MV-4-11 (cell line): ENCODE measurements around the gene ACP1.

Experiments
- DNase-seq: peaks from one replicate; lab custom pipeline; 2025; lab: John Stamatoyannopoulos, UW

ACP1 gene

GRCh38 chr2:280650-281110 is 15.9 kb downstream of the ACP1 start:
- no peak for DNase-seq

DNA sequence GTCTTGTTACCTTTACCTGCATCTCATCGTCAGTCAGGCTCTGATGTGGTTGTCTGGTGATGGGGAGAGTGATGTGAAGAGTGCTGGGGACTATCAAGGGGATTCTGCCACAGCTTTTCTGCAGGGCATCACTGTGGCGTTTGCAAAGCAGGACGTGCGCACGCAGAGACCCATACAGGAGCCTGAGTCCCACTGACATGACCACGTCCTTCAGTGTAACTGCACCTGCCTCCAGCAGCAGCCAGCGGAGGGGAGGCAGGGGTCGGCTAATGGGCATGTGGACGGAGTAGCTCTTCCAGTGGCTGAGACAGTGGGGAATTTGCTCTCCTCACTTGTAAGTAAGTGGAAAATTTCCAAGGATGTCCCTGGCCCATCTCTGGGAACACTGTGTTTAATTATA is 16.6 kb downstream of the ACP1 start:
- DNase-seq: no peak

GRCh38 chr2:282371-283263 is 17.9 kb downstream of the ACP1 start:
- DNase-seq: no peak

DNA sequence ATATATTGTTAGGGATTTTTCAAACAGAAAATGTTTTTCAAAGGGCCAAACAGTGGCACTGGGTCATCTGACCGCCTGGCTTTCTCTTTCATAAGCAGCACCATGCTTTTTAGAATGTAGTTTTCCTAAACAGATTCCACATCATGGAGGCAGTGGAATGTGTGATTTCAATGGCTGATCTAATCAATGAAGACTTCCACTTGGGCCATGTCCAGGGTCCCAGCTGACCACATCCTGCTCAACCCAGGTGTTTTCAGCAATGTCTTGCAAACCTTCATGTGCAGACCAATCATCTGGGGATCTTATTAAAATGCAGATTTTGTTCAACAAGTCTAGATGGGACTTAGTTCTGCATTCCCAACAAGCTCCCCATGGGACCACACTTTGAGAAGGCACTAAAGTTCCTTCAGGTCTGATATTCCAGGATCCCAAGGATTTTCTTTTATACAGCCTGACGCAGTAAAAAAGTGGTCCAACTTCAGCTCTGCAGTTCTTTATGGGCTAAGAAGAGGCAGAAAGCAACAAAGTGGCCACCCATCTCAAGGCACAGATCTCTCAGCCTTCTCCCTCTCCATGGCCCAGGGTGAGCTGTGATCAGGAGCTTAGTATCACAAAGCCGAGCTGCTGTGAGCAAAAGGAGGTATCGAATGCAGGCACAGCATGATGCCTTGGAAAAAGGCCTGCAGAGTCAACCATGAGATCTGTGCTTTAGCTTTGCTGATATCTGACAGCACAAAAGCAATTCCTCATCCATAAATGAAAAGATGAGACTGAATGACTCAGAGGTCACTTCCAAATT is 19.4 kb downstream of the ACP1 start:
- no peak for DNase-seq

- no peak for DNase-seq
Observed at GRCh38 chr2:284896-285492, 20.2 kb downstream of the ACP1 start.

DNA sequence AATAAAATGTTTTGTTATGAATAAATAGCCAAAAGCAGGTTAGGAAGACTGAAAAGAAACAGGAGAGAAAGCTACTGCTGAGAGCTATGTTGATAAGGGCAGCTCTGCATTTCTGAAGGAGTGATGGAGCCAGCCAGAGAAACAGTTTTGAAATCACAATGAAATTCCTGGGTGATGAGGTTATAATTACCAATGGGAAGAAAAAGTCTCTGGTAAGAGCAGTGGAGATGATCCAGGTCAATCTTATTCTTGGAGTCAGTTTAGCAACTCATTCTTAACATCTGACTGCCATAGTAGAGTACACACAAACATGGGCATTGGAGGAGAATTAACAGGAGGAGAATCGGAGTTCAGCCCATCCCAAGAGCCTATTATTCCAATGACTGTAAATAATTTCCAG is 20.8 kb downstream of the ACP1 start:
- DNase-seq: no peak

GRCh38 chr2:286035-286434 is 21.3 kb downstream of the ACP1 start:
- no peak for DNase-seq

DNA sequence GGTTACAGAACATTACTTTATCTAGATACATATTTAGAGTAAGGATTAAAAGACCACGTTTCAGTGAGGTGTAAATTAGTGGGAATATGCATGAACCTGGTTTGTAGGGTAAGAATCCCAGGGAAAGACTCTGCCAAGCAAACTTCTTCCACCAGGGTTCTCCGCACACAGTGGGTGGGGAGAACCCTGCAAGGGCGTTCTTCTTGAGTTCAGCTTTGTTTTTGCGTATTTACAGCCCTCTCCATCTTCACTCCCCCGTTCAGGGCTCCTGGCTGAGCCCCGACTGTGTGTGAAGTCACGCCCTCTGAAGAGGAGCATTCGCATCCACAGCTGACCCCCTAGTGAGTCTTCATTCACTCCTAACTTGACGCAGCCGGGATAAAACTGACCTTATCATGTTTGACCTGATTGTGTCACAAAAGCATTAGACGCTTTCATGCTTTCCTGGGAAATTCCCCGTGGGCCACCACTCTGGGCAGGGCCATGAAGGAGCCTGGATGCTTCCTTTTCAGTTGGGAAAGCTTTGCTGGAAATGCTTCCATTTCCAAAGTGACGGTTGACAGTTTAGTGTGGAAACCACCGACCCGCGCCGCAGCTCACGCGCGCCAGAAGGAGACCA is 22.1 kb downstream of the ACP1 start:
- no peak for DNase-seq

DNA sequence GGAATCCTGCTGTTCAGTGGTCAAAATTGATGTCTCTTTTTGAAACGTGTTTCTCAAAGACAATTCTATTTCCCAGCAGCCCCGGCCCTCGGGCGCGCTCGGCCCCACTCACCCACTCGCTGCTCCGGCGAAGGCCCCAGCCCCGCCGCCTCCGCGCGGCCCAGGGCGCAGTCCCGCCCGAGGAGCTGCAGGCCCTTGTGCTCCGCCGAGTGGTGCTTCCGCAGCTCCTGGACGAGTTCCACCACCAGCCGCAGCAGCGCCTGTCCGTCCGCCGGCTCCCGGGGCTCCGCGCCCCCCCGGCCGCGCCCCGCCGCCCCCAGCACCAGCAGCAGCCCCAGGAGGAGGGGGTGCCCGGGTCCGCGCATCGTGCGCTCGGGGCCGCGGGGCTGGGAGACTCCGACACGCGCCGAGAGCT is 22.7 kb downstream of the ACP1 start:
- no peak for DNase-seq

GRCh38 chr2:287911-288757 is 23.4 kb downstream of the ACP1 start, which contains the start of gene ALKAL2:
ALKAL2 (minus strand) TSS chr2:288091; CDS start chr2:287835, 256 bp downstream.
- no peak for DNase-seq

DNA sequence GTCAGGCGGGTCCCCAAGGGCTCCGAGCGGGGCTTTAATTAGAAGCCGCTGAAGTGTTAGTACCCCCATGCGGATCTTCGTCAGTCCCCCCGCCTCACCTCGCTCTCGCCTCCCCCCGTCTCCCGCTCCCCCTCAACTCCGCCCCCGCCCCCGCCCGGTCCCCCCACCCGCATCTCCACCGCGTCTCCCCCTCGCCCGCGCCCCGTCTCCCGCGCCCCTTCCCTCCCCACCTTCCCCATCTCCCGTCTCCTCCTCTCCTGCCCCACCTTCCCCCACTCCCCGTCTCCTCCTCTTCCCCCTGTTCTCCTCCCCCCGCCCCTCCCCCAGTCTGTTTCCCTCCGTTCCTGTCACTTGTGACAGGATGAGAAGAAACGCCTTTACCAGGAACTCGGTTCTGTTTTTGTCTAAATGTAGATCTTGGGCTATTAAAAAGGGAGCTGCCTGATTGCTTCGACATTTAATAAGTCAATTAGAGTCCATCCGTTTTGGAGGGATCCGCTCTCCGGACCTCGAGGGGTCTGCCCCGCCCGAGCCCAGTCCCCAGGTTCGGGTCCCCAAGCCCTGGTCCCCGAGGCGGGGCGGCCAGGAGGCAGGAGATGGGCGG is 24.1 kb downstream of the ACP1 start:
- no peak for DNase-seq

GRCh38 chr2:289362-290089 is 24.8 kb downstream of the ACP1 start:
- no peak for DNase-seq

DNA sequence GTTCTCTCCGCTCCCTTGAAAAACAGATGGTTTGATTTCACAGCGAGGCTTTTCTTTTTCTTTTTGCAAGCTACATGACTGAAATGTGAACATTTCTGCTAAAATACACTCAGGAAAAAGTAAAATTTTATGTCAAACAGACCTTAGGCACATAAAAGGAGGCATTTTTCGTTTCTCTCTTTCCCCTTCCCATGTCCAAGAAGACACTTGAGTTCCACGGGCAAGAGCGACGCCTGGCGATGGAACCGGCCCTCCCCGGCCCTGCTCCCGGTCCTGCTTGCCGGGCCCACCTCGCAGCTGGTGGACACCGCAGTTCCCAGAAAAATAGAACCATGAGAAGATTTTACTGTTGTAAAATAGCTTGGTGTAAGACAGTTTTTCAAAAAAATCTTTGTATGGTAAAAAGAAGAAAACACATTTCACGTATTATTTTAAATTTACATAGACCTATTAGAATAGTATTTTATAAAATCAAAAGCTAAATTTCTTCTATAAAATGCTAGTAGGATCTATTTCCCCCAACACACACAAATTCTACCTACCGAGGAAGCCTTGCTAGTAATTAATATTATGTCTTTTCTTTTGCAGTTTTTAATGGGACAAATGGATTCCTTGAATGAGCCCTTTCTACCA is 25.5 kb downstream of the ACP1 start:
- DNase-seq: peak; percentile 59

GRCh38 chr2:295090-295489 is 30.3 kb downstream of the ACP1 start:
- DNase-seq: no peak

GRCh38 chr2:296354-296753 is 31.6 kb downstream of the ACP1 start:
- no peak for DNase-seq

GRCh38 chr2:305366-305765 is 40.6 kb downstream of the ACP1 start:
- no peak for DNase-seq

DNA sequence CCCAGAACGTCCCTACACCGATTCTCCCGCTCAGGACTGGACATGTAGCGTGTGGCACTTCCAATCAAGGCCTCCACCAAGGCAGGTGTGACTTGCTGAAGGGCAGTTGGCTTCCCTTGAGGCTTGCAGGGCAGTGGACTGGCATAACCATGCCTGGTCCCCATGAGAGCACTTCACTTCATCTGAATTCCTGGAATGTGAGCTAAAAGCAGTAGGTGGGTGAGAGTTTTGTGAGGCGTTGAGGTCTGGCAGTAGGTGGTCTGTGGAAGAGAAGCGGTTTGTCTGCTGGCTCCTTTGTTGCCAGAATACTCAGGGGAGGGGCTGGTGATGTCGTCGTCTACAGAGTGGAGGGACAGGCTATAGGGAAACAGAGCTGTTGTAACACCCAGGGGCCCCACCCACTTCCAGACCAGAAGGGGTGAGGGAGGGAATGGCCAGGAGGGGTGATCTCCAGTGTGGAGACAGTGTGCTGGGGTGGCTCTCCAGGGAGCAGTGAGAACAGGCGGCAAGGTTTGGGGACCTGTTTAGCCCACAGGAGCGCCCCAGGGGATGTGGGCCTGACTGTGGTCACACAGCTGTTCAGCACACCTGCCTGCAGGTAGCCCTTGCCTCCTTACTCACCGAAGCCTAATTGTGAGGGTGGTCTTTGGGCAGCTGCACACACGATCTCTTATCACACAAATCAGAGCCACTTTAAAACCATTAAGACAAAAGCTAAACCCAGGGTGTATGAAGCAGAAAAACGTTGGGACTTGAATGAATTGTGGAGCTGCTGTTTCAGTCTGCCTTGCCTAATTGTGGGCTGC is 44.6 kb downstream of the ACP1 start:
- DNase-seq: no peak

GRCh38 chr2:309954-310510 is 45.3 kb downstream of the ACP1 start:
- DNase-seq: no peak
